ENCODE measurements around the gene SRC. TPM values are rescaled to one million over a fixed set of nuclear protein-coding genes. Genes with fewer than 3 reads are reported as not detected.

The SRC gene
- total and polyA plus RNA-seq, 2 of the 8 experiments (the other 6 are each of a cell fraction or from before 2014, with no cell fraction given) = 27.6 to 28.8 TPM

- Histone ChIP-seq H3K18ac (ENCODE audit: extremely low read depth, low read length) (no peak overlapping the region), H2BK15ac (ENCODE audit: low read length) (no peak overlapping the region), H2AK5ac (ENCODE audit: low read depth, low read length) (no peak overlapping the region), H4K91ac (replicated peaks; ENCODE audit: insufficient read length, low read length) (no peak overlapping the region), H3K4ac (replicated peaks; ENCODE audit: insufficient read length, low read depth, low read length) (no peak overlapping the region), H3K23me2 (ENCODE audit: low read depth, low read length) (no peaks in the 10 kb centered on the region), H3K4me3 (ENCODE audit: extremely low read depth in 1 of 4, insufficient read depth in 2 of 4, low read depth in 3 of 4, low read length in 4 of 4) (no peak overlapping the region), H3K79me1 (ENCODE audit: low read depth, low read length) (no peaks in the 10 kb centered on the region), H3K9me3 (ENCODE audit: insufficient read depth in 2 of 2, low read depth in 1 of 2, low read length in 1 of 2) (no peaks in the 10 kb centered on the region), H2BK5ac (ENCODE audit: low read depth, low read length) (no peak overlapping the region), H3K27ac (ENCODE audit: low read depth, low read length) (no peak overlapping the region), H3K14ac (ENCODE audit: insufficient read length) (no peak overlapping the region), H3K36me3 (ENCODE audit: control insufficient read depth in 2 of 4, insufficient read depth in 4 of 4, low read length in 3 of 4) (no peaks in the 10 kb centered on the region), H3K9ac (replicated peaks in 1 of 4; ENCODE audit: extremely low read depth in 1 of 4, low read depth in 3 of 4, low read length in 3 of 4) (no peak overlapping the region), H2BK20ac (ENCODE audit: low read length) (no peak overlapping the region), H3K4me1 (replicated peaks in 1 of 4; ENCODE audit: control insufficient read depth in 3 of 4, insufficient read depth in 4 of 4, low read length in 3 of 4) (0 out of 7 replicates have a peak, but pooled peaks cover 0 to 3% (median 0%) of the 10 kb centered on the region in 4 experiments), H3K79me2 (ENCODE audit: control insufficient read depth in 1 of 2, insufficient read depth in 2 of 2, low read length in 2 of 2) (no peaks in the 10 kb centered on the region), H4K8ac (ENCODE audit: extremely low read depth, insufficient read depth, low read length) (no peak overlapping the region), H3K27me3 (replicated peaks in 1 of 4; ENCODE audit: control insufficient read depth in 3 of 4, extremely low read depth in 1 of 4, insufficient read depth in 3 of 4, low read length in 3 of 4) (no peaks in the 10 kb centered on the region), H3K4me2 (ENCODE audit: insufficient read depth in 1 of 2, low read depth in 2 of 2, low read length in 2 of 2) (no peak overlapping the region), H2BK120ac (replicated peaks; ENCODE audit: low read depth, low read length) (no peak overlapping the region), H3K56ac (replicated peaks; ENCODE audit: insufficient read length, low read depth, low read length) (no peak overlapping the region), H2AFZ (ENCODE audit: low read length) (no peak overlapping the region), H2BK12ac (ENCODE audit: low read depth, low read length) (no peak overlapping the region), H3K23ac (ENCODE audit: insufficient read length) (no peak overlapping the region), H4K5ac (ENCODE audit: insufficient read length, low read depth, low read length) (no peak overlapping the region), H4K20me1 (replicated peaks in 1 of 2; ENCODE audit: control insufficient read depth in 1 of 2, insufficient read depth in 2 of 2, low read length in 2 of 2) (no peaks in the 10 kb centered on the region)
- DNase-seq (ENCODE audit: low read depth in 1 of 2, low spot score in 2 of 2) = no peak
- no peak for FAIRE-seq
- ChIA-PET POLR2A (ENCODE audit: partially characterized antibody) (interaction anchor here (1.0 to 7.7 kb wide), 5 partner anchors 11 to 36 kb away, joined by 3 to 50 read pairs (median 3); partner anchors contain the start of gene SRC), CTCF (ENCODE audit: partially characterized antibody) (interaction anchor here (0.8 to 4.3 kb wide), 10 partner anchors 11 to 67 kb away, joined by 3 to 19 read pairs (median 5); no protein-coding TSS in a partner anchor)
- 90% methylated on average over 6 of the region's 6 CpGs; no CpG with 5 or more reads in 1 of the 2 experiments for WGBS, 2 experiments (ENCODE audit: extremely low coverage in 1 of 2, insufficient coverage in 1 of 2, insufficient read length in 1 of 2, insufficient replicate concordance in 2 of 2, low coverage in 1 of 2, low lambda C conversion rate in 2 of 2, missing lambda C conversion rate in 1 of 2)
- no peak for TF ChIP-seq SIN3A (conservative IDR thresholded peaks at IDR 0.05 in 1 of 2, IDR thresholded peaks at IDR 0.05 in 1 of 2; ENCODE audit: low read depth in 1 of 2, low read length in 2 of 2)
- no peak for TF ChIP-seq FOSL1 (IDR thresholded peaks at IDR 0.05; ENCODE audit: insufficient read depth, low read depth, low read length)
- TF ChIP-seq TAF7 (optimal IDR thresholded peaks at IDR 0.05; ENCODE audit: borderline replicate concordance, low read depth, low read length) = peak; percentile 78
- TF ChIP-seq SP4 (IDR thresholded peaks at IDR 0.05; ENCODE audit: low read length) = no peak
- TF ChIP-seq SUZ12 (IDR thresholded peaks at IDR 0.05; ENCODE audit: low read length) = no peak
- peak; percentile 74; the same call in 1 of the 2 replicates for TF ChIP-seq KDM1A (IDR thresholded peaks at IDR 0.05; ENCODE audit: borderline replicate concordance, low read length)
These were observed 16.3 kb upstream of the SRC start for GRCh38 chr20:37329481-37330165.

All from H1 (cell line).